GM18526 (cell line): Measurements from ENCODE around the gene SYS1.

Experiments
- POLR2A ChIP-seq: IDR thresholded peaks from 3 replicates; pipeline ENCODE4 v1.6.1; 2011; ENCODE audit not compliant: insufficient read length; ENCODE audit errors: extremely low read depth

The SYS1 gene

GRCh38 chr20:45337367-45338120, 25.4 kb upstream of the SYS1 start:
- no peak for TF ChIP-seq POLR2A

- no peak for TF ChIP-seq POLR2A
Observed at GRCh38 chr20:45338121-45339030, 24.6 kb upstream of the SYS1 start.

- TF ChIP-seq POLR2A = no peak
Observed at GRCh38 chr20:45339084-45339483, 23.9 kb upstream of the SYS1 start.

GRCh38 chr20:45339799-45340198, 23.2 kb upstream of the SYS1 start:
- TF ChIP-seq POLR2A = no peak

- TF ChIP-seq POLR2A = no peak
Observed at GRCh38 chr20:45340236-45340847, 22.6 kb upstream of the SYS1 start.

GRCh38 chr20:45340951-45341350, 22.0 kb upstream of the SYS1 start:
- TF ChIP-seq POLR2A = no peak

- TF ChIP-seq POLR2A = no peak
Observed at GRCh38 chr20:45341579-45341938, 21.4 kb upstream of the SYS1 start.

- no peak for TF ChIP-seq POLR2A
Observed at GRCh38 chr20:45341939-45342854, 20.8 kb upstream of the SYS1 start.

GRCh38 chr20:45342855-45343531, 20.0 kb upstream of the SYS1 start:
- TF ChIP-seq POLR2A = no peak

GRCh38 chr20:45343532-45344167, 19.3 kb upstream of the SYS1 start:
- TF ChIP-seq POLR2A = no peak

GRCh38 chr20:45344168-45344860, 18.6 kb upstream of the SYS1 start:
- TF ChIP-seq POLR2A = no peak

GRCh38 chr20:45345104-45345936, 17.6 kb upstream of the SYS1 start:
- no peak for TF ChIP-seq POLR2A

- no peak for TF ChIP-seq POLR2A
Observed at GRCh38 chr20:45346291-45346718, 16.7 kb upstream of the SYS1 start.

GRCh38 chr20:45346851-45347250, 16.1 kb upstream of the SYS1 start:
- no peak for TF ChIP-seq POLR2A
